A549 (cell line): ENCODE results near the gene FXN. TPM values are rescaled to one million over a fixed set of nuclear protein-coding genes. Genes with fewer than 3 reads are reported as not detected.

Experiments
- ATAC-seq, 2 experiments: fragments of 200-7000 bp in 1 of 2; fragments of >200 bp in 1 of 2; cut with Nextera tagmentation in 1 of 2; cut with Tn5 transposase in 1 of 2; 3 replicates each; pipeline versions ENCODE4 v1.8.0 to v1.9.1; 2018 to 2020; ENCODE audit warnings: mild to moderate bottlenecking in 1 of 2, moderate library complexity in 1 of 2
- CTCF ChIA-PET: fragments of 300-600 bp; sonication (Branson Sonifier 250); formaldehyde crosslinking; extraction: SDS; loops from one replicate; lab custom pipeline; 2021; ENCODE audit warnings: antibody characterized with exemption, inconsistent platforms; lab: Yijun Ruan, JAX
- POLR2A ChIA-PET: fragments of 350-600 bp; formaldehyde crosslinking; extraction: SDS; loops from one replicate; lab custom pipeline; 2021; ENCODE audit warnings: antibody characterized with exemption, inconsistent platforms; lab: Yijun Ruan, JAX
- DNase-seq, 2 experiments: peaks; one replicate each; pipeline versions ENCODE4 v3.0.0 to v3.0.0-alpha.2; 2011 to 2016; ENCODE audit warnings: low read depth in 1 of 2, low spot score in 1 of 2
- FAIRE-seq: peaks from 2 replicates; lab custom pipeline; 2011; peaks lifted over from hg19 to GRCh38; lab: Jason Lieb, UNC
- H3K27ac ChIP-seq, 2 experiments: fragments of >200 bp; sonication (Bioruptor Twin); formaldehyde crosslinking; 3 replicates each; pipeline ENCODE4 v1.5.1; 2016 to 2017
- H3K4me1 ChIP-seq: fragments of >200 bp; sonication (Bioruptor Twin); formaldehyde crosslinking; 3 replicates; pipeline ENCODE4 v1.6.1; 2016
- H3K4me2 ChIP-seq: fragments of >200 bp; sonication (Bioruptor Twin); formaldehyde crosslinking; 3 replicates; pipeline ENCODE4 v1.6.1; 2016
- H3K4me3 ChIP-seq: fragments of >200 bp; sonication (Bioruptor Twin); formaldehyde crosslinking; 3 replicates; pipeline ENCODE4 v1.5.1; 2016
- H3K9me3 ChIP-seq: fragments of >200 bp; sonication (Bioruptor Twin); formaldehyde crosslinking; 3 replicates; pipeline ENCODE4 v1.6.1; 2016
- CBX8 ChIP-seq: fragments of 200-600 bp; sonication (generic); IDR thresholded peaks from 2 replicates; pipeline ENCODE4 v1.6.1; 2016
- CHD2 ChIP-seq: fragments of 150-350 bp; IDR thresholded peaks from 2 replicates; pipeline ENCODE4 v1.6.1; 2014; ENCODE audit warnings: low read length; ENCODE audit not compliant: partially characterized antibody
- CHD4 ChIP-seq: fragments of 200-600 bp; sonication (generic); IDR thresholded peaks from 2 replicates; pipeline ENCODE4 v1.6.1; 2016; ENCODE audit warnings: antibody characterized with exemption, mild to moderate bottlenecking, borderline replicate concordance
- EP300 ChIP-seq, 2 experiments: fragments of >200 bp; sonication (Bioruptor Twin); formaldehyde crosslinking; IDR thresholded peaks; 2 replicates in 1 of 2; 3 replicates in 1 of 2; pipeline ENCODE4 v1.6.1; 2016 to 2017
- FOSB ChIP-seq: fragments of 250-450 bp; sonication (Bioruptor Pico); IDR thresholded peaks from 2 replicates; pipeline ENCODE4 v1.5.0; 2020; ENCODE audit warnings: mild to moderate bottlenecking, moderate library complexity
- FOXS1 ChIP-seq: fragments of 250-450 bp; sonication (Bioruptor Pico); IDR thresholded peaks from 2 replicates; pipeline ENCODE4 v1.5.0; 2020; ENCODE audit warnings: mild to moderate bottlenecking, moderate library complexity
- GATA3 ChIP-seq: IDR thresholded peaks from 2 replicates; pipeline ENCODE4 v1.6.1; 2012; ENCODE audit warnings: borderline replicate concordance
- HDAC2 ChIP-seq: fragments of 200-600 bp; sonication (generic); IDR thresholded peaks from 2 replicates; pipeline ENCODE4 v1.6.1; 2016
- HES2 ChIP-seq: fragments of >200 bp; sonication (Bioruptor Twin); formaldehyde crosslinking; IDR thresholded peaks from 2 replicates; pipeline ENCODE4 v1.6.1; 2016
- JUN ChIP-seq, 2 experiments: fragments of >200 bp; sonication (Bioruptor Twin); formaldehyde crosslinking; IDR thresholded peaks; 2 replicates in 1 of 2; 3 replicates in 1 of 2; pipeline ENCODE4 v1.6.1; 2016 to 2017
- JUNB ChIP-seq: fragments of >200 bp; sonication (Bioruptor Twin); formaldehyde crosslinking; IDR thresholded peaks from 2 replicates; pipeline ENCODE4 v1.6.1; 2016
- KDM1A ChIP-seq: fragments of 200-600 bp; sonication (generic); IDR thresholded peaks from 2 replicates; pipeline ENCODE4 v1.6.1; 2016; ENCODE audit warnings: low read depth, mild to moderate bottlenecking
- KDM5A ChIP-seq: fragments of 200-600 bp; sonication (generic); IDR thresholded peaks from 2 replicates; pipeline ENCODE4 v1.6.1; 2016; ENCODE audit warnings: antibody characterized with exemption, mild to moderate bottlenecking
- RAD21 ChIP-seq, 2 experiments: fragments of >200 bp in 1 of 2; sonication (Bioruptor Twin) in 1 of 2; formaldehyde crosslinking in 1 of 2; IDR thresholded peaks in 1 of 2; conservative IDR thresholded peaks in 1 of 2; 2 replicates in 1 of 2; 3 replicates in 1 of 2; pipeline ENCODE4 v1.6.1; 2012 to 2018; ENCODE audit warnings: inconsistent platforms in 1 of 2
- RCOR1 ChIP-seq: fragments of 150-350 bp; IDR thresholded peaks from 2 replicates; pipeline ENCODE4 v1.6.1; 2014; ENCODE audit warnings: antibody characterized with exemption, low read length, low read depth
- SMC3 ChIP-seq: fragments of >200 bp; sonication (Bioruptor Twin); formaldehyde crosslinking; IDR thresholded peaks from 3 replicates; pipeline ENCODE4 v1.6.1; 2018; ENCODE audit warnings: inconsistent platforms
- SREBF2 ChIP-seq: fragments of 450-650 bp; IDR thresholded peaks from 2 replicates; pipeline ENCODE4 v1.6.1; 2014; ENCODE audit warnings: mild to moderate bottlenecking, moderate library complexity
- TFCP2L1 ChIP-seq: fragments of 250-450 bp; sonication (Bioruptor Pico); IDR thresholded peaks from 2 replicates; pipeline ENCODE4 v1.5.0; 2021; ENCODE audit warnings: mild to moderate bottlenecking
- ZC3H11A ChIP-seq: fragments of 450-650 bp; IDR thresholded peaks from 2 replicates; pipeline ENCODE4 v1.6.1; 2014; ENCODE audit warnings: antibody characterized with exemption, mild to moderate bottlenecking
- ZNF302 ChIP-seq: fragments of 250-450 bp; sonication (Bioruptor Pico); IDR thresholded peaks from 2 replicates; pipeline ENCODE4 v1.9.0; 2021; ENCODE audit warnings: inconsistent platforms, mild to moderate bottlenecking, moderate library complexity
- WGBS: methylation state at CpG from one replicate; pipeline ENCODE4 v1.1.6; 2017; ENCODE audit errors: missing lambda C conversion rate; 5-methylcytosine and 5-hydroxymethylcytosine counted together
- polyA plus RNA-seq, 4 experiments: library from polyadenylated mRNA; depleted of rRNA in 3 of 4; stranded (reverse); fragments of >200 nt; fragmentation: RNase III in 1 of 4; extraction: RNeasy Plus Mini Kit Qiagen cat#74134 plus additional on column Dnase treatment in 1 of 4; gene quantifications; 2 replicates in 3 of 4; 3 replicates in 1 of 4; pipeline ENCODE4 v1.2.3, GENCODE V29; 2011 to 2017

Gene FXN
- polyA plus RNA-seq, 2 of the 4 experiments (the other 2 are of a cell fraction): 22.5 to 26.0 TPM

GRCh38 chr9:69065660-69066059, 30.1 kb downstream of the FXN start:
- no peak for FAIRE-seq
- no peak for TF ChIP-seq CHD2
- TF ChIP-seq EP300 (IDR thresholded peaks at IDR 0.05): no peak
- DNase-seq: no peak
- CTCF ChIA-PET: interaction anchor here (0.7 to 2.4 kb wide), 3 partner anchors 12 to 113 kb away, joined by 4 to 9 read pairs (median 4); no protein-coding TSS in a partner anchor
- H3K4me2 ChIP-seq: no peak overlapping the region
- no peaks in the 10 kb centered on the region for H3K4me1 ChIP-seq
- H3K27ac ChIP-seq: no peak overlapping the region
- WGBS: 87% methylated on average over 1 of the region's 1 CpG
- H3K4me3 ChIP-seq: no peak overlapping the region
- POLR2A ChIA-PET: no interaction called here
- H3K9me3 ChIP-seq: no peaks in the 10 kb centered on the region
- no peak for ATAC-seq

GRCh38 chr9:69066955-69067354, 31.4 kb downstream of the FXN start:
- DNase-seq (no peak), ATAC-seq (no peak; a peak in 1 of 6 replicates), FAIRE-seq (no peak)
- Histone ChIP-seq H3K4me2 (no peak overlapping the region), H3K4me3 (no peak overlapping the region), H3K4me1 (no peaks in the 10 kb centered on the region), H3K27ac (no peak overlapping the region), H3K9me3 (no peaks in the 10 kb centered on the region)
- CTCF ChIA-PET: interaction anchor here (0.6 to 2.9 kb wide), 3 partner anchors 13 to 1059 kb away, joined by 3 to 18 read pairs (median 4); no protein-coding TSS in a partner anchor
- TF ChIP-seq KDM1A (no peak), FOXS1 (CRISPR knock-in tag) (no peak), JUNB (no peak), ZNF302 (CRISPR knock-in tag) (no peak)
- WGBS: 94% methylated on average over 27 of the region's 27 CpGs
- POLR2A ChIA-PET: interaction anchor here (0.5 kb wide), 1 partner anchor 10 kb away, joined by 6 read pairs; no protein-coding TSS in a partner anchor

- no peaks in the 10 kb centered on the region for H3K4me1 ChIP-seq
- no peak overlapping the region for H3K4me3 ChIP-seq
- DNase-seq (no peak), FAIRE-seq (no peak), ATAC-seq (no peak)
- WGBS: 88% methylated on average over 7 of the region's 7 CpGs
- no peak overlapping the region for H3K27ac ChIP-seq
- ChIA-PET POLR2A (no interaction called here), CTCF (interaction anchor here (0.7 to 1.5 kb wide), 2 partner anchors 16 to 35 kb away, joined by 4 to 6 read pairs; partner anchors contain the start of gene FXN)
- no peak overlapping the region for H3K4me2 ChIP-seq
- TF ChIP-seq HDAC2: no peak
- no peaks in the 10 kb centered on the region for H3K9me3 ChIP-seq
These were observed 34.6 kb downstream of the FXN start for GRCh38 chr9:69070201-69070600.

GRCh38 chr9:69071059-69071458, 35.5 kb downstream of the FXN start:
- Histone ChIP-seq H3K9me3 (no peaks in the 10 kb centered on the region), H3K27ac (no peak overlapping the region), H3K4me3 (no peak overlapping the region), H3K4me1 (no peaks in the 10 kb centered on the region), H3K4me2 (no peak overlapping the region)
- ATAC-seq (no peak), DNase-seq (no peak), FAIRE-seq (no peak)
- ChIA-PET CTCF (no interaction called here), POLR2A (no interaction called here)
- TF ChIP-seq GATA3: no peak
- TF ChIP-seq FOSB (CRISPR knock-in tag): no peak
- no peak for TF ChIP-seq SMC3
- no peak for TF ChIP-seq CBX8
- no peak for TF ChIP-seq KDM1A
- TF ChIP-seq RAD21 (conservative IDR thresholded peaks at IDR 0.05 in 1 of 2, IDR thresholded peaks at IDR 0.05 in 1 of 2): no peak
- TF ChIP-seq ZC3H11A: no peak
- no peak for TF ChIP-seq SREBF2
- TF ChIP-seq JUN (IDR thresholded peaks at IDR 0.05): no peak
- no peak for TF ChIP-seq JUNB
- no peak for TF ChIP-seq CHD4
- no peak for TF ChIP-seq KDM5A
- TF ChIP-seq HES2: no peak
- no peak for TF ChIP-seq TFCP2L1
- no peak for TF ChIP-seq RCOR1
- 87% methylated on average over 3 of the region's 3 CpGs for WGBS
